ENCODE results near the gene DUSP8.
A peak's percentile ranks its signal among the peaks of the same experiment; 100 is the strongest.

The DUSP8 gene

GRCh38 chr11:1517117-1518005 is 54.7 kb downstream of the DUSP8 start (continued):
- no peak for TF ChIP-seq TSHZ2 (CRISPR knock-in tag; IDR thresholded peaks at IDR 0.05)
- no peak for TF ChIP-seq TCF4 (CRISPR knock-in tag; IDR thresholded peaks at IDR 0.05; ENCODE audit: borderline replicate concordance)
- no peak for TF ChIP-seq CSRNP3 (CRISPR knock-in tag; IDR thresholded peaks at IDR 0.05)
- TF ChIP-seq CREB5 (CRISPR knock-in tag; IDR thresholded peaks at IDR 0.05; ENCODE audit: low read depth) = no peak
- TF ChIP-seq RARB (CRISPR knock-in tag; IDR thresholded peaks at IDR 0.05) = no peak
- no peak for TF ChIP-seq ESRRG (CRISPR knock-in tag; IDR thresholded peaks at IDR 0.05)
- TF ChIP-seq TOX (CRISPR knock-in tag; IDR thresholded peaks at IDR 0.05; ENCODE audit: borderline replicate concordance) = no peak
- TF ChIP-seq SNAI2 (CRISPR knock-in tag; IDR thresholded peaks at IDR 0.05) = no peak
- no peak for TF ChIP-seq CSDC2 (CRISPR knock-in tag; IDR thresholded peaks at IDR 0.05)

- peak; percentile 17; the same call in 2 of the 3 replicates for ATAC-seq
- no peak for TF ChIP-seq TOX (CRISPR knock-in tag; IDR thresholded peaks at IDR 0.05; ENCODE audit: borderline replicate concordance)
- TF ChIP-seq SNAI2 (CRISPR knock-in tag; IDR thresholded peaks at IDR 0.05) = no peak
- TF ChIP-seq OSR1 (CRISPR knock-in tag; IDR thresholded peaks at IDR 0.05) = no peak
- TF ChIP-seq PATZ1 (CRISPR knock-in tag; IDR thresholded peaks at IDR 0.05; ENCODE audit: borderline replicate concordance) = no peak
- TF ChIP-seq ZFP3 (CRISPR knock-in tag; IDR thresholded peaks at IDR 0.05) = no peak
- no peak for TF ChIP-seq TCF4 (CRISPR knock-in tag; IDR thresholded peaks at IDR 0.05; ENCODE audit: borderline replicate concordance)
- TF ChIP-seq ZNF8 (CRISPR knock-in tag; IDR thresholded peaks at IDR 0.05) = no peak
- no peak for TF ChIP-seq CSDC2 (CRISPR knock-in tag; IDR thresholded peaks at IDR 0.05)
- no peak for TF ChIP-seq ZNF70 (CRISPR knock-in tag; IDR thresholded peaks at IDR 0.05)
Observed at GRCh38 chr11:1516273-1517067, 55.6 kb downstream of the DUSP8 start.

- ATAC-seq = peak; percentile 97
- no peak for TF ChIP-seq ESRRG (CRISPR knock-in tag; IDR thresholded peaks at IDR 0.05)
- no peak for TF ChIP-seq ZFP3 (CRISPR knock-in tag; IDR thresholded peaks at IDR 0.05)
- no peak for TF ChIP-seq PATZ1 (CRISPR knock-in tag; IDR thresholded peaks at IDR 0.05; ENCODE audit: borderline replicate concordance)
- TF ChIP-seq ZNF565 (CRISPR knock-in tag; conservative IDR thresholded peaks at IDR 0.05; ENCODE audit: low read depth) = no peak
Observed at GRCh38 chr11:1515082-1516060, 56.7 kb downstream of the DUSP8 start.

Measured in SK-N-SH treated with all-trans-retinoic acid at 6 μM for 48 hours (cell line).